Uterus (tissue), 4 donors: Measurements from ENCODE around the gene JAM3. TPM values are rescaled to one million over a fixed set of nuclear protein-coding genes. Genes with fewer than 3 reads are reported as not detected.

ENCODE experiments used
- total RNA-seq, 4 donors: library from RNA; depleted of rRNA in 3 of 4; stranded (reverse); fragments of >200 nt in 3 of 4; gene quantifications; one replicate each; pipeline versions ENCODE4 v1.1.0 to v1.2.4, GENCODE V29; 2014 to 2023
- donor health status: DM: yes; HTN: yes; CAD: no.

Gene JAM3
- total RNA-seq, 4 donors from 2014 or later: 51.7 to 86.7 (median 68.1) TPM

Other genes with a start within 250 kb of the JAM3 start
- gene SPATA19, start 223.6 kb upstream of the JAM3 start, total RNA-seq: not detected
- gene IGSF9B, start 112.1 kb upstream of the JAM3 start, total RNA-seq: 100 to 1,000 TPM in 1 of 4 donors, 10 to 100 TPM in 2, 1 to 10 TPM in 1; 6.5 to 106 (median 29.1) TPM
- gene NCAPD3, start 154.9 kb downstream of the JAM3 start, total RNA-seq: 10 to 100 TPM in 2 of 4 donors, 1 to 10 TPM in 2; 6.4 to 27.1 (median 9.9) TPM
- gene VPS26B, start 155.6 kb downstream of the JAM3 start, total RNA-seq: 10 to 100 TPM; 10.6 to 46.5 (median 39.8) TPM
- gene THYN1, start 184.3 kb downstream of the JAM3 start, total RNA-seq: 100 to 1,000 TPM in 1 of 4 donors, 10 to 100 TPM in 3; 49.8 to 143 (median 53.6) TPM
- 10 to 100 TPM; 16.5 to 26.5 (median 21.5) TPM for gene ACAD8, start 184.5 kb downstream of the JAM3 start, total RNA-seq
- gene GLB1L3, start 207.3 kb downstream of the JAM3 start, total RNA-seq: 1 to 10 TPM in 2 of 4 donors, not detected in 2; 1.4 to 7.2 TPM